HepG2 (cell line): Measurements from ENCODE around the gene GCNT3. TPM values are rescaled to one million over a fixed set of nuclear protein-coding genes. Genes with fewer than 3 reads are reported as not detected.
A peak's percentile ranks its signal among the peaks of the same experiment; 100 is the strongest.

Experiments used
- ADNP ChIP-seq: sonication (generic); formaldehyde crosslinking; IDR thresholded peaks from 2 replicates; pipeline ENCODE4 v1.4.0; 2020; ENCODE audit warnings: missing genetic modification reagents
- CREM ChIP-seq, 2 experiments: sonication (generic) in 1 of 2; formaldehyde crosslinking in 1 of 2; IDR thresholded peaks; 2 replicates each; pipeline versions ENCODE4 v1.4.0 to v1.6.1; 2016 to 2020; ENCODE audit warnings: antibody characterized with exemption in 1 of 2, mild to moderate bottlenecking in 1 of 2, missing genetic modification reagents in 1 of 2
- HCFC1 ChIP-seq: fragments of 150-350 bp; IDR thresholded peaks from 2 replicates; pipeline ENCODE4 v1.6.1; 2014; ENCODE audit warnings: low read depth, low read length
- IKZF4 ChIP-seq: sonication (generic); formaldehyde crosslinking; IDR thresholded peaks from 2 replicates; pipeline ENCODE4 v1.5.1; 2020; ENCODE audit warnings: borderline replicate concordance, mild to moderate bottlenecking, low read depth, missing genetic modification reagents; ENCODE audit errors: not compliant biosample characterization
- MAX ChIP-seq: IDR thresholded peaks from 2 replicates; pipeline ENCODE4 v1.6.1; 2012; ENCODE audit warnings: inconsistent platforms
- MYPOP ChIP-seq: sonication (generic); formaldehyde crosslinking; IDR thresholded peaks from 2 replicates; pipeline ENCODE4 v1.8.1; 2023; ENCODE audit warnings: mild to moderate bottlenecking, moderate library complexity, missing genetic modification reagents
- NCOA2 ChIP-seq: sonication (generic); formaldehyde crosslinking; IDR thresholded peaks from 2 replicates; pipeline ENCODE4 v1.8.0; 2022; ENCODE audit warnings: inconsistent platforms
- NONO ChIP-seq, 2 experiments: fragments of 450-650 bp in 1 of 2; sonication (generic) in 1 of 2; formaldehyde crosslinking in 1 of 2; IDR thresholded peaks in 1 of 2; conservative IDR thresholded peaks in 1 of 2; 2 replicates each; pipeline versions ENCODE4 v1.6.1 to v1.8.0; 2017 to 2022; ENCODE audit warnings: mild to moderate bottlenecking in 1 of 2, missing genetic modification reagents in 1 of 2, moderate library complexity in 1 of 2
- PLRG1 ChIP-seq: fragments of 450-650 bp; conservative IDR thresholded peaks from 2 replicates; pipeline ENCODE4 v1.6.1; 2016
- POLR2A ChIP-seq, 2 experiments: IDR thresholded peaks; 2 replicates each; pipeline ENCODE4 v1.6.1; 2011; ENCODE audit warnings: low read depth in 2 of 2, low read length in 2 of 2, mild to moderate bottlenecking in 1 of 2, moderate library complexity in 1 of 2; ENCODE audit not compliant: insufficient read depth in 1 of 2
- PRDM10 ChIP-seq: sonication (generic); formaldehyde crosslinking; IDR thresholded peaks from 2 replicates; pipeline ENCODE4 v1.4.0; 2020; ENCODE audit warnings: low read depth, missing genetic modification reagents
- RAD21 ChIP-seq: fragments of 450-650 bp; formaldehyde crosslinking; IDR thresholded peaks from 2 replicates; pipeline ENCODE4 v1.5.0; 2020; ENCODE audit warnings: mild to moderate bottlenecking
- RNF2 ChIP-seq: fragments of 450-650 bp; conservative IDR thresholded peaks from 2 replicates; pipeline ENCODE4 v1.6.1; 2016; ENCODE audit warnings: low read depth
- SNAI1 ChIP-seq: sonication (generic); formaldehyde crosslinking; IDR thresholded peaks from 2 replicates; pipeline ENCODE4 v1.5.0; 2020; ENCODE audit warnings: mild to moderate bottlenecking, missing genetic modification reagents, borderline replicate concordance
- ZBTB25 ChIP-seq: IDR thresholded peaks from 2 replicates; pipeline ENCODE4 v1.6.1; 2018; ENCODE audit warnings: missing genetic modification reagents
- ZNF543 ChIP-seq: sonication (generic); formaldehyde crosslinking; IDR thresholded peaks from 2 replicates; pipeline ENCODE4 v1.4.0; 2020; ENCODE audit warnings: mild to moderate bottlenecking, missing genetic modification reagents
- ZNF609 ChIP-seq: sonication (generic); formaldehyde crosslinking; IDR thresholded peaks from 2 replicates; pipeline ENCODE4 v1.4.0; 2020; ENCODE audit warnings: mild to moderate bottlenecking, missing genetic modification reagents, borderline replicate concordance
- polyA plus RNA-seq, 8 experiments: library from polyadenylated mRNA; depleted of rRNA in 3 of 8; stranded (reverse) in 7 of 8; unstranded in 1 of 8; fragments of >200 nt; fragmentation: Illumina TruSeq in 4 of 8; extraction: Trizol in 4 of 8; gene quantifications; 2 replicates each; pipeline versions ENCODE4 v1.2.1 to v1.2.3, GENCODE V29; 2011 to 2016; ENCODE audit warnings: low read depth in 4 of 8, missing spikeins in 1 of 8, mixed read lengths in 1 of 8; ENCODE audit not compliant: insufficient read depth in 1 of 8
- total RNA-seq, 5 experiments: library from RNA; depleted of rRNA; stranded (reverse); fragments of >200 nt; fragmentation: Illumina TruSeq; extraction: Trizol; gene quantifications; 2 replicates each; pipeline ENCODE4 v1.2.3, GENCODE V29; 2016; ENCODE audit warnings: low read depth in 1 of 5

Gene GCNT3
- total and polyA plus RNA-seq, 2 of the 13 experiments (the other 11 are each of a cell fraction or from before 2014, with no cell fraction given), result 6.8 to 9.8 TPM

GRCh38 chr15:59656897-59657634 is 45.5 kb downstream of the GCNT3 start, which contains the start of gene GTF2A2 (continued):
- TF ChIP-seq RAD21 (CRISPR knock-in tag), result no peak
- TF ChIP-seq NONO (IDR thresholded peaks at IDR 0.05), result no peak
- 0 out of 2 replicates have a peak, but pooled peaks have one; percentile 59 for TF ChIP-seq NONO (CRISPR knock-in tag; conservative IDR thresholded peaks at IDR 0.05)
- peak; percentile 82; the same call in 1 of the 2 replicates for TF ChIP-seq ZNF543 (CRISPR knock-in tag)
- TF ChIP-seq ADNP (CRISPR knock-in tag), result no peak
- TF ChIP-seq RNF2, result peak; percentile 77; the same call in 1 of the 2 replicates
- TF ChIP-seq POLR2A (IDR thresholded peaks at IDR 0.05; ENCODE audit: insufficient read depth in 1 of 2, low read depth in 2 of 2, low read length in 2 of 2), result peak; percentile 83 to 85
- TF ChIP-seq ZBTB25 (CRISPR knock-in tag), result peak; percentile 63
- 0 out of 2 replicates have a peak, but pooled peaks have one; percentile 40 for TF ChIP-seq PRDM10 (CRISPR knock-in tag)
- peak; percentile 45; the same call in 1 of the 2 replicates for TF ChIP-seq HCFC1
- TF ChIP-seq SNAI1 (CRISPR knock-in tag), result 0 out of 2 replicates have a peak, but pooled peaks have one; percentile 22
- TF ChIP-seq MAX, result peak; percentile 65
- peak; percentile 67 for TF ChIP-seq ZNF609 (CRISPR knock-in tag)
- no peak for TF ChIP-seq IKZF4 (CRISPR knock-in tag)
- peak; percentile 49 for TF ChIP-seq MYPOP
- no peak for TF ChIP-seq PLRG1
- TF ChIP-seq NCOA2 (CRISPR knock-in tag), result peak; percentile 21; the same call in 1 of the 2 replicates
- TF ChIP-seq CREM (IDR thresholded peaks at IDR 0.05), result peak; percentile 65
- TF ChIP-seq CREM (CRISPR knock-in tag; IDR thresholded peaks at IDR 0.05), result no peak
